ENCODE results near the gene PELO.
"Not testable (repeated sequence)": the region's sequence is repeated elsewhere in the genome, so short reads cannot be mapped to it uniquely, and the experiment has no call there.

PELO gene

DNA sequence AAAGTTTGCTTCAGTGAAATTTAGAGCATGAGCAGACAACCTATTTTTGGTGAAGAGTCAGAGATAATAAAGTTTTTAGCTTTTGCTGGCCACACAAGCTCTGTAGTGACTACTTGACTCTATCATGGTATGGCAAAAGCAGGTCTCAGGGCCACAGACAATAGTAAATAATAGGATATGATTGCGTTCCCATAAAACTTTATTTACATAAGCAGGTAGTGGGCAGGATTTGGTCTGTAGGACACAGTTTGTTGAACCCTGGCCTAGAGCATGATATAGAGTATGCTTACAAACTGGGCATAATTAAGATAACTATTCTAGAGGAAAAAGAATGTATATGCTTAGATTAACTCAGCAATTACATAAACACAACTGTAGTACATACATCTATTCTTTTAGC is 30.1 kb downstream of the PELO start:
- DNase-seq = no peak
- in situ Hi-C loops (cut with MboI; ENCODE audit: low pct_unique_long_range_greater_than_20kb, low sequenced_read_pairs) = no loop called here

DNA sequence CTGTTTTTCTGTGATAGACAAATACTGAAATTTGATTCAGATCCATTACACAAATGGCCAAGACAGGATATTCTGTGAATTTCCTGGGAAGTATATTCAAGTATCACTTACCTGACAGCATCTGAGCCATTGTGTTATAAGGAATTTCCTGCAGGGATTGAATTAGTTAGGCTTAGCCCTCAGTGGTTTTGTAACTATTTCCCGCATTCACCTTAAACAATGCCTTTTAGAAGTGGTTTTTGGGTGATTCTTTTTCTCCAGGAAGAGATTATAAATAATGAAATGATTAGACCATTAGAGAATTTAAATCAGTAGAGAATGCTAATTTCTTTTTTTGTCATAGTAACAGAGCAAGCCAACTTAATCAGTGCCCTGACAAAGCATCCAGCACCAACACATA is 30.6 kb downstream of the PELO start:
- no peak for DNase-seq

DNA sequence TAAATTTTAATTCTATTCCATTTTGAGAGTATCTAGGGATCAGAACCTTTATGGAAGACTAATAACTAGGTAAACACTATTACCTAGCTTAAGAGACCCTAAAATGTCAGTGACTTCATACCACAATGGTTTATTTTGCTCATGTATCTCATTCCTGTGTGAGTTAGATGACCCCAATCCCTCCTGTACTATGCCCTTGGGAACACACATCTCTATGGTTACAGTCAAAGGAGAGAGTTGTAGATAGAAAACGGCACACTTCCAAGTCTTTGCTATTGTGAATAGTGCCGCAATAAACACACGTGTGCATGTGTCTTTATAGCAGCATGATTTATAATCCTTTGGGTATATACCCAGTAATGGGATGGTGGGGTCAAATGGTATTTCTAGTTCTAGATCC is 31.1 kb downstream of the PELO start:
- in situ Hi-C loops (cut with MboI; ENCODE audit: low pct_unique_long_range_greater_than_20kb, low sequenced_read_pairs); DNase-seq: not testable (repeated sequence)

More for the DNA sequence above, 30.6 kb downstream of the PELO start:
- in situ Hi-C loops (cut with MboI; ENCODE audit: low pct_unique_long_range_greater_than_20kb, low sequenced_read_pairs) = no loop called here

DNA sequence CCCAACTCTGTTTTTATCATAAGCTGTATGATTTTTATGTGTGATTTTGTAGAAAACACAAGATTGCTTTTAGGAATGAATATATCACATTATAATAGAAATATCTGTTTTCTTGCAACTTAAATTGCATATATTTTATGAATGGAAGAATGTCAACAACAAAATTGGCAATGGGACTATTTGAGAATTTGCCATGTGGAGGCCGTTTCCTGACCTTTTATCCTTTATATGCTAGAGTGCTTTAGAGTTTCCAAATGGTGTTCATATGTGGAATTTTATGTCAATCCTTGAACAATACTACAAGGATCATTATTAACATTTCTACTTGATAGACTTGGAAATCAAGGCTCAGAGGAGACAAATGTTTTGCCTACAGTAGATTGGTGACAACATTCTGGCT is 34.2 kb downstream of the PELO start:
- no peak for DNase-seq
- in situ Hi-C loops (cut with MboI; ENCODE audit: low pct_unique_long_range_greater_than_20kb, low sequenced_read_pairs) = no loop called here

DNA sequence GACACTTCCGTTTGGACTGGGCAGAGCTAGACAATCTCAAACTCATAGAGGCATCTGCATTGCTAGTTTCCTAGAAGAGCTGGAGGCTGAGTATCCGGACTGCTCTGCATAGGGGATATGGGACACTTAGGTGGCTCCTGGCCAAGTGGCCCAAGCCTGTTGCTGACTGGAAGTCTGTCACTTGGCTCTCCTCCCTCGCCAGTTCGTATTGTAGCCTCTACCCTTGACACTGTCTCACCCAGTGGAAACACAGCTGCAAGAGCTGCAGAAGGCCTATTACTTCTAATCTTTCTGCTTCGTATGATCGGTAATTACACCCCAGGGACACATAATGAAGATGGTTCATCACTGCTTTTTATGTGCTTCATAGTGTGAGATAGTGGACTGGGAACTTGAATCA is 34.7 kb downstream of the PELO start:
- in situ Hi-C loops (cut with MboI; ENCODE audit: low pct_unique_long_range_greater_than_20kb, low sequenced_read_pairs) = no loop called here
- DNase-seq = no peak

DNA sequence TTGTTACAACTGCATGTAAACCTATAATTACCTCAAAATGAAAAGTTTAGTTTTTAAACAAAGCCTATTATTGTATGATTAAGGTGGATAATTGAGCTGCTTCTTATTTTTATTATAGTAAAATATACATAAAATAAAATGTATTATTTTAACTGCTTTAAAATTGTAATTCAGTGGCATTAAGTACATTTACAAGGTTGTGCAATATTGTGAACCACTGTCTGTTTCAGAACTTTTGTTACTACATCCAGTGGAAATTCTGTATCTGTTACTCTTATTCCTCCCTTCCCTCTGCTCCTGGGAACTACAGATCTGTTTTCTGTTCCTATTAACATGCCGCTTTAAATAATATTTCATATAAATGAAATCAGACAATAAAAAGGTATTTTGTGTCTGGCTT is 37.1 kb downstream of the PELO start:
- no peak for DNase-seq
- in situ Hi-C loops (cut with MboI; ENCODE audit: low pct_unique_long_range_greater_than_20kb, low sequenced_read_pairs) = no loop called here

DNA sequence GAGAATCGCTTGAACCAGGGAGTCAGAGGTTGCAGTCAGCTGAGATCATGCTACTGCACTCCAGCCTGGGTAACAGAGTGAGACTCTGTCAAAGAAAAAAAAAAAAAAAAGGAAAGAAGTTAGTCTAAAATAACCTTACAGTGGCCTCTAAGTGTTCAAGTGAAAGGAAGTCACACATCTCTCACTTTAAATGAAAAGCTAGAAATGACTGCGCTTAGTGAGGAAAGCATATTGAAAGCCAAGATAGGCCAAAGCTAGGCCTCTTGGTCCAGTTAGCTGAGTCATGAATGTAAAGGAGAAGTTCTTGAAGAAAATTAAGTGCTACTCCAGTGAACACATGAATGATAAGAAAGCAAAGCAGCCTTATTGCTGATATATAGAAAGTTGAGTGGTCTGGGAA is 38.1 kb downstream of the PELO start:
- in situ Hi-C loops (cut with MboI; ENCODE audit: low pct_unique_long_range_greater_than_20kb, low sequenced_read_pairs) = no loop called here
- DNase-seq = peak; percentile 27

DNA sequence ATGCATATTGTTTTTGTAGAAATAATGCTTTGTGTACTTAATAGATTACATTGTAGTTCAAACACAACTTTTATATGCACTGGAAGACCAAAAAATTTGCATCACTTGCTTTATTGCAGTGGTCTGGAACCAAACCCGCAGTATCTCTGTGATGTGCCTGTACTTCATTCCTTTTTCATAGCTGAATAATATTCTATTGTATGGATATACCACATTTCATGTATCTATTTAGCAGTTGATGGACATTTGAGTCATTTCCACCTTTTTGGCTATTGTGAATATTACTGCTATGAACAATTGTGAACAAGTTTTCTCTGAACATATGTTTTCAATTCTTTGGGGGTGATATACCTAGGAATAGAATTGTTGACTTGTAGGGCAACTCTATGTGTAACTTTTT is 40.1 kb downstream of the PELO start:
- no peak for DNase-seq
- in situ Hi-C loops (cut with MboI; ENCODE audit: low pct_unique_long_range_greater_than_20kb, low sequenced_read_pairs) = no loop called here

DNA sequence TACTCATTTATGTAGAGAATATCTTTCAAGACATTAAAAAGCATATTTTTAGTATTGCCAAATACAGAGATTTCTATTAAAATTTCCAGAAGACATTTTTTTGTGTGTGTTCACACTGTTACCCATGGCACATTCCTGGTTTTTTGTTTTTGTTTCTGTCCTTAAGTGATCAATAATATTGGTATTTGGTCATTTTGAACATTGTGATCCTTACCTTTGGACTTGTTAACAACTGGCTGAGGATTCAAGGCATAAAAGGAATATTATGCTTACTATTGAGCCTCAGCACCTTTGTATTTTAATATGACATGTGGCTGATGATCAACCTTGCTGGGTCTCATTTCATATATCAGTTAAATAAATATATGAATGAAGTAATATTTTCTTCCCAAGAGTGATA is 41.9 kb downstream of the PELO start:
- in situ Hi-C loops (cut with MboI; ENCODE audit: low pct_unique_long_range_greater_than_20kb, low sequenced_read_pairs) = no loop called here
- no peak for DNase-seq

DNA sequence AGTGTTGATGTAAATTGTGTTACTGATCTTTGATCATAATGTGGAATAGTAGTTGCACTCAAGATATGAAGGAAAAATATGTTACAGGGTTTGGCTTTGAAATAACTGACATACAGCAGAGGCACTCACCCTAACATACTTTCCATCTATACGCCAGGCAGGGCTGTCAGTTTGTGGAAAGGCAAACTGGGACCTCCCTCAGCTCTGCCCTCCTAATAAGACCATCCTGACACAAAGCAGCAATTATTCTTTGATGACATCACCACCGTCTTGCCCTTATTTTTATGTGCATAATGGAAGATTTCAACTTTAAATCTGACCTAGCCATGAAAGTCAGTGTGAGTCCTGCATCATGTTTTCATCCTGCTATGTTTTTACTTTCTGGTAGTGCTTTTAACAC is 42.9 kb downstream of the PELO start:
- DNase-seq = no peak
- in situ Hi-C loops (cut with MboI; ENCODE audit: low pct_unique_long_range_greater_than_20kb, low sequenced_read_pairs) = no loop called here

DNA sequence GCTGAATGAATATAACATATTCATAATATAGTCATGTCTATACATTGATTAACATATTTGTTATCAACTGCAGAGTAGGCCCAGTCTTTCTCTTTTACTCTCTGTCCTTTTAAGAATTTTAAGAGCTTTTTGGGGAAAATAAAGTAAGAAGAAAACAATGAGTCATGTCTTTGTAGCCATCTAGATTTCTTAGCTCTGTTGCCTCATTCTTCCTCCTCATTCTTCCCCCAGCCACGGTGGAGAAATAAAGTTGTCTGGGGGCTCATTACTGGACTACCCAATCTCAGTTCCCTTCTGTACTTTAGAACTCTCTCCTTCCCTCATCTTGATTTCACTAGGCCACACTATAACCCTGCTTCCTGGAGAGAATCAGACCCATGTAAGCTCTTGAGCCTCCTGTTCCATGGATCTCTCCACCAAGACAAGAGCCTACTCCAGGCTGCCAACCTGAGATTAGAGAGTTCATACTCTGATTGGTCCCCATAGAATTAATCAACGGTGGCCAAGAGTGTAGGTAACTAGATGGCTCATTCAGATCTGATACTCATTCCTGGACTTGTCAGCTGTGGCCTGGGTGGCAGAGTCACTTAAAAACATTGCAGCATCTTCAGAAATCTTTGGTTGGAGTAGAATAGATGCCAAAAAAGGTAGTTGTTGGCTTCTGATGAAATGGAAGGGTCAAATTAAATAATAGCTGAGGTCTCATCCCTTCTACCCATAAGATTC is 44.2 kb downstream of the PELO start:
- DNase-seq = no peak
- in situ Hi-C loops (cut with MboI; ENCODE audit: low pct_unique_long_range_greater_than_20kb, low sequenced_read_pairs) = no loop called here

DNA sequence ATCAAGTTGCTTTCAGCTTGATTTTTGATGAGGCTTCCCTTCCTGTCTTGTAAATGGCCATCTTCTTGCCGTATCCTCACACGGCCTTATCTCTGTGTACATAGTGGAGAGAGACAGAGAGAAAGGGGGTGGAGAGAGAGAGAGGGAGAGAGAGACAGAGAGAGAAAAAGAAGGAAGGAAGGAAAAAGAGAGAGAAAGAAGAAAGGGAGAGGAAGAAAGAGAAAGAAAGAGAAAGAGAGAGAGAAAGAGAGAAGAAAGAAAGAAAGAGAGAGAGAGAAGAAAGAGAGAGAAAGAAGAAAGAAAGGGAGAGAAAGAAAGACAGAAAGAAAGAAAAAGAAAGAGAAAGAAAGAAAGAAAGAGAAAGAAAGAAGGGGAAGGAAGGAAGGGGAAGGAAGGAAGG is 46.6 kb downstream of the PELO start:
- in situ Hi-C loops (cut with MboI; ENCODE audit: low pct_unique_long_range_greater_than_20kb, low sequenced_read_pairs) = no loop called here
- no peak for DNase-seq

DNA sequence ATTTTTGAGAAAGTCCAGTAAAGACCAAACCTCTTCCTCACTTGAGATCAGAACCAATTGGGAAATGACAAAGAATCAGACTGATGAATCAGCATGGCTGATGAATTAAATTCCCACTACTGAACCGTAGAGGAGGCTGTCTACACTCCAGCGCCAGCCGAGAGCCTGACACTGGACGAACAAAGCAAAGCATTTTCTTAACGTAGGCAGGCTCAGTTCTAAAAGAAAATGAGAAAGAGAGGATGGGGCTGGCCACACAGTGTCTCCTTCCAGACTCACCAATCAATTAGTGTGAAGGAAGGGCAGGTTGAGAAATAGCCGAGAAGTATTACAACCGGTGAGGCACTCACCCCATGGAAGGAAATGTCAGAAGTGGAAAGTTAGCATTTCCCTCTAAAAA is 49.4 kb downstream of the PELO start:
- in situ Hi-C loops (cut with MboI; ENCODE audit: low pct_unique_long_range_greater_than_20kb, low sequenced_read_pairs) = no loop called here
- DNase-seq = no peak
